KMS-11 (cell line): Measurements from ENCODE around the gene CMC1.

Experiments
- H2AFZ ChIP-seq: fragments of 200-600 bp; sonication (generic); 2 replicates; pipeline ENCODE4 v1.6.1; 2016; ENCODE audit warnings: antibody characterized with exemption, mixed run types, low read depth
- H3K27ac ChIP-seq: fragments of 200-600 bp; sonication (generic); 2 replicates; pipeline ENCODE4 v1.6.1; 2016; ENCODE audit warnings: mild to moderate bottlenecking, mixed run types
- H3K27me3 ChIP-seq: fragments of 200-600 bp; sonication (generic); 2 replicates; pipeline ENCODE4 v1.6.1; 2017; ENCODE audit warnings: mild to moderate bottlenecking, low read depth, mixed run types, moderate library complexity; ENCODE audit not compliant: insufficient read depth
- H3K36me3 ChIP-seq: fragments of 200-600 bp; sonication (generic); 2 replicates; pipeline ENCODE4 v1.6.1; 2017; ENCODE audit warnings: mild to moderate bottlenecking, mixed run types; ENCODE audit not compliant: insufficient read depth
- H3K4me1 ChIP-seq: fragments of 200-600 bp; sonication (generic); 2 replicates; pipeline ENCODE4 v1.6.1; 2016; ENCODE audit warnings: mild to moderate bottlenecking, low read depth, mixed run types; ENCODE audit not compliant: poor library complexity, severe bottlenecking
- H3K4me2 ChIP-seq: fragments of 200-600 bp; sonication (generic); 2 replicates; pipeline ENCODE4 v1.7.0; 2016; ENCODE audit warnings: mild to moderate bottlenecking, mixed run types
- H3K4me3 ChIP-seq: fragments of 200-600 bp; sonication (generic); IDR thresholded peaks from 2 replicates; pipeline ENCODE4 v1.6.1; 2017; ENCODE audit warnings: low read depth, low read length, mixed read lengths; ENCODE audit not compliant: insufficient read depth
- H3K79me2 ChIP-seq: fragments of 200-600 bp; sonication (generic); 2 replicates; pipeline ENCODE4 v1.6.1; 2016; ENCODE audit warnings: low read depth, mixed run types; ENCODE audit not compliant: insufficient read depth
- H3K9ac ChIP-seq: fragments of 200-600 bp; sonication (generic); 2 replicates; pipeline ENCODE4 v1.6.1; 2016; ENCODE audit warnings: mild to moderate bottlenecking, mixed run types
- H4K20me1 ChIP-seq: fragments of 200-600 bp; sonication (generic); 2 replicates; pipeline ENCODE4 v1.6.1; 2016; ENCODE audit warnings: mild to moderate bottlenecking, mixed run types; ENCODE audit not compliant: insufficient read depth
- CTCF ChIP-seq: fragments of 200-600 bp; sonication (generic); conservative IDR thresholded peaks from 2 replicates; pipeline ENCODE4 v1.6.1; 2017; ENCODE audit warnings: low read depth, mild to moderate bottlenecking, antibody characterized with exemption, low read length, moderate library complexity, mixed read lengths

Gene CMC1

GRCh38 chr3:28273837-28274236 is 32.4 kb downstream of the CMC1 start:
- Histone ChIP-seq H3K27ac (no peak overlapping the region), H3K4me2 (no peak overlapping the region), H2AFZ (no peak overlapping the region), H3K79me2 (no peaks in the 10 kb centered on the region), H4K20me1 (no peaks in the 10 kb centered on the region), H3K4me1 (no peaks in the 10 kb centered on the region), H3K27me3 (no peaks in the 10 kb centered on the region), H3K36me3 (no peaks in the 10 kb centered on the region), H3K9ac (no peak overlapping the region), H3K4me3 (no peak overlapping the region)
- TF ChIP-seq CTCF: no peak

GRCh38 chr3:28278918-28279317 is 37.5 kb downstream of the CMC1 start:
- no peaks in the 10 kb centered on the region for H3K27me3 ChIP-seq
- no peak overlapping the region for H3K4me2 ChIP-seq
- H3K9ac ChIP-seq: no peak overlapping the region
- no peak for TF ChIP-seq CTCF
- H2AFZ ChIP-seq: no peak overlapping the region
- no peak overlapping the region for H3K4me3 ChIP-seq
- H3K27ac ChIP-seq: no peak overlapping the region
- H3K79me2 ChIP-seq: no peaks in the 10 kb centered on the region
- H3K4me1 ChIP-seq: no peaks in the 10 kb centered on the region
- H4K20me1 ChIP-seq: no peaks in the 10 kb centered on the region
- H3K36me3 ChIP-seq: no peaks in the 10 kb centered on the region

- Histone ChIP-seq H3K36me3 (no peaks in the 10 kb centered on the region), H2AFZ (no peak overlapping the region), H4K20me1 (no peaks in the 10 kb centered on the region), H3K27me3 (no peaks in the 10 kb centered on the region), H3K4me3 (no peak overlapping the region), H3K4me2 (no peak overlapping the region), H3K9ac (no peak overlapping the region), H3K27ac (no peak overlapping the region), H3K79me2 (no peaks in the 10 kb centered on the region), H3K4me1 (no peaks in the 10 kb centered on the region)
- TF ChIP-seq CTCF: no peak
These were observed 38.4 kb downstream of the CMC1 start for GRCh38 chr3:28279770-28280169.

- no peaks in the 10 kb centered on the region for H3K4me1 ChIP-seq
- no peaks in the 10 kb centered on the region for H3K36me3 ChIP-seq
- H3K4me3 ChIP-seq: no peak overlapping the region
- no peak overlapping the region for H3K27ac ChIP-seq
- no peak for TF ChIP-seq CTCF
- no peak overlapping the region for H3K9ac ChIP-seq
- H3K4me2 ChIP-seq: no peak overlapping the region
- H3K79me2 ChIP-seq: no peaks in the 10 kb centered on the region
- no peak overlapping the region for H2AFZ ChIP-seq
- no peaks in the 10 kb centered on the region for H4K20me1 ChIP-seq
- no peaks in the 10 kb centered on the region for H3K27me3 ChIP-seq
These were observed 39.4 kb downstream of the CMC1 start for GRCh38 chr3:28280781-28281180.

GRCh38 chr3:28286595-28286994 is 45.2 kb downstream of the CMC1 start:
- TF ChIP-seq CTCF: peak; percentile 48
- no peak overlapping the region for H2AFZ ChIP-seq

More at GRCh38 chr3:28286595-28286994, 45.2 kb downstream of the CMC1 start:
- no peaks in the 10 kb centered on the region for H3K79me2 ChIP-seq
- no peak overlapping the region for H3K4me2 ChIP-seq
- H3K36me3 ChIP-seq: no peaks in the 10 kb centered on the region
- no peak overlapping the region for H3K27ac ChIP-seq
- H3K27me3 ChIP-seq: no peaks in the 10 kb centered on the region
- H3K9ac ChIP-seq: no peak overlapping the region
- no peaks in the 10 kb centered on the region for H4K20me1 ChIP-seq
- no peaks in the 10 kb centered on the region for H3K4me1 ChIP-seq
- no peak overlapping the region for H3K4me3 ChIP-seq
